ENCODE data around the gene KIF26A. TPM values are rescaled to one million over a fixed set of nuclear protein-coding genes. Genes with fewer than 3 reads are reported as not detected.

Gene KIF26A
- total and polyA plus RNA-seq, 2 of the 13 experiments (the other 11 are each of a cell fraction or from before 2014, with no cell fraction given), result not detected

- WGBS (ENCODE audit: low lambda C conversion rate), result no CpG with 5 or more reads among the region's 21 CpGs
- TF ChIP-seq AKNA (CRISPR knock-in tag; IDR thresholded peaks at IDR 0.05; ENCODE audit: borderline replicate concordance) (no peak), NPAS2 (CRISPR knock-in tag; IDR thresholded peaks at IDR 0.05; ENCODE audit: borderline replicate concordance) (no peak), CTCF (CRISPR knock-in tag; IDR thresholded peaks at IDR 0.05) (no peak), SMARCC2 (IDR thresholded peaks at IDR 0.05) (no peak), HNF4A (CRISPR knock-in tag; IDR thresholded peaks at IDR 0.05) (no peak), NR2F2 (IDR thresholded peaks at IDR 0.05; ENCODE audit: borderline replicate concordance, low read depth) (no peak), SP4 (CRISPR knock-in tag; IDR thresholded peaks at IDR 0.05) (no peak)
- in situ Hi-C loops (cut with HindIII; ENCODE audit: extremely low pct_ligation_motif_present, low pct_unique_long_range_greater_than_20kb), result no loop called here
Observed at GRCh38 chr14:104163541-104163940, 25.2 kb downstream of the KIF26A start.

More at GRCh38 chr14:104163541-104163940, 25.2 kb downstream of the KIF26A start:
- intact Hi-C loops (cut with micrococcal nuclease; ENCODE audit: unreplicated experiment), result no loop called here
- Histone ChIP-seq H4K20me1 (ENCODE audit: insufficient read depth, low read length) (peaks cover 2% of the 10 kb centered on the region; the same call in 1 of the 2 replicates), H3K4me3 (replicated peaks in 1 of 3; ENCODE audit: insufficient read depth in 1 of 3, low read depth in 2 of 3, low read length in 3 of 3) (no peak overlapping the region), H3K27ac (ENCODE audit: extremely low read length, insufficient read depth, low read length) (no peak overlapping the region), H2AFZ (ENCODE audit: low read length) (no peak overlapping the region), H3K9me3 (ENCODE audit: low read length) (no peaks in the 10 kb centered on the region), H3K79me2 (ENCODE audit: insufficient read depth, low read length) (no peaks in the 10 kb centered on the region), H3K4me1 (ENCODE audit: insufficient read depth, low read length) (no peaks in the 10 kb centered on the region), H3K9ac (ENCODE audit: insufficient read depth, low read depth, low read length) (no peak overlapping the region), H3K36me3 (replicated peaks in 1 of 2; ENCODE audit: control insufficient read depth in 1 of 2, insufficient read depth in 2 of 2, low read length in 2 of 2) (no peaks in the 10 kb centered on the region), H3K4me2 (ENCODE audit: low read depth, low read length) (no peak overlapping the region), H3K27me3 (ENCODE audit: control insufficient read depth in 1 of 2, insufficient read depth in 2 of 2, low read length in 2 of 2) (peaks cover 12 to 56% of the 10 kb centered on the region in 2 experiments; a peak in 4 of 5 replicates)
- ATAC-seq (no peak), FAIRE-seq (no peak), DNase-seq (ENCODE audit: low spot score) (no peak)
- no TSS peak for BruUV-seq (replicated peaks)
- CTCF ChIA-PET (ENCODE audit: low intra/inter-chr PET ratio, low total read pairs), result no interaction called here
- POLR2A ChIA-PET, result no interaction called here

Data from HepG2 (cell line).